ENCODE data around the gene GRHL1. TPM values are rescaled to one million over a fixed set of nuclear protein-coding genes. Genes with fewer than 3 reads are reported as not detected.

GRHL1 gene
- total and polyA plus RNA-seq, 2 of the 8 experiments (the other 6 are each of a cell fraction or from before 2014, with no cell fraction given): 1.3 to 3.6 TPM

DNA sequence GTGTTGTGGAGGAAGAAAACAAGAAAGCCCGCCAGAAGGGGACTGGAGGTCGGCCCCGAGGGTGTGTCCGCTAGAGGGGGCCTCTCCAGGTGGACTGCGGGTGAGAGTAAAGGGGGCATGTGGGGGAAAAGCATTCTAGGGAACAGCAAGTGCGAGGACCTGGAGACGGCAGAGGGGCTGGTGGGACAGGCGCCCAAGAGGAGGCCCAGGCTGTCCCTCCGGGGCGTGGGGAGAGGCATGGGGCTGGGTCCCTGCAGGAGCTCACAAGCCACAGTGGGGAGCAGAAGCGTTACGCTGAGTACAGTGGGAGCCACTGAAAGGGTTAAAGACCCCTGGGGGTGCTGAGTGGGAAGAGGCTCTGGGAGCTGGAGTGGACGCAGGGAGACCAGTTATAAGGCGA, 90.2 kb downstream of the GRHL1 start:
- Histone ChIP-seq H3K4me1 (replicated peaks in 1 of 4; ENCODE audit: control insufficient read depth in 3 of 4, insufficient read depth in 4 of 4, low read length in 3 of 4) (peaks cover 0 to 5% (median 2%) of the 10 kb centered on the region in 4 experiments; a peak in 3 of 7 replicates), H3K18ac (ENCODE audit: extremely low read depth, low read length) (no peak overlapping the region), H3K36me3 (ENCODE audit: control insufficient read depth in 2 of 4, insufficient read depth in 4 of 4, low read length in 3 of 4) (0 out of 8 replicates have a peak, but pooled peaks cover 0 to 2% (median 0%) of the 10 kb centered on the region in 4 experiments), H3K56ac (replicated peaks; ENCODE audit: insufficient read length, low read depth, low read length) (no peak overlapping the region), H3K4me2 (ENCODE audit: insufficient read depth in 1 of 2, low read depth in 2 of 2, low read length in 2 of 2) (peak overlapping the region; percentile 90 to 98; a peak in 3 of 4 replicates), H2BK5ac (ENCODE audit: low read depth, low read length) (no peak overlapping the region), H3K27ac (ENCODE audit: low read depth, low read length) (no peak overlapping the region), H4K20me1 (replicated peaks in 1 of 2; ENCODE audit: control insufficient read depth in 1 of 2, insufficient read depth in 2 of 2, low read length in 2 of 2) (peaks cover 0 to 3% of the 10 kb centered on the region in 2 experiments), H4K91ac (replicated peaks; ENCODE audit: insufficient read length, low read length) (no peak overlapping the region), H3K27me3 (replicated peaks in 1 of 4; ENCODE audit: control insufficient read depth in 3 of 4, extremely low read depth in 1 of 4, insufficient read depth in 3 of 4, low read length in 3 of 4) (peaks cover 0 to 26% (median 18%) of the 10 kb centered on the region in 4 experiments; a peak in 6 of 7 replicates), H3K79me1 (ENCODE audit: low read depth, low read length) (no peaks in the 10 kb centered on the region; the same call in 1 of the 2 replicates), H3K23me2 (ENCODE audit: low read depth, low read length) (peaks cover 8% of the 10 kb centered on the region; the same call in 1 of the 2 replicates), H2AFZ (ENCODE audit: low read length) (no peak overlapping the region), H2AK5ac (ENCODE audit: low read depth, low read length) (no peak overlapping the region), H2BK12ac (ENCODE audit: low read depth, low read length) (no peak overlapping the region), H2BK20ac (ENCODE audit: low read length) (no peak overlapping the region), H3K9ac (replicated peaks in 1 of 4; ENCODE audit: extremely low read depth in 1 of 4, low read depth in 3 of 4, low read length in 3 of 4) (no peak overlapping the region), H2BK15ac (ENCODE audit: low read length) (no peak overlapping the region), H3K79me2 (ENCODE audit: control insufficient read depth in 1 of 2, insufficient read depth in 2 of 2, low read length in 2 of 2) (no peaks in the 10 kb centered on the region), H3K4ac (replicated peaks; ENCODE audit: insufficient read length, low read depth, low read length) (no peak overlapping the region), H3K14ac (ENCODE audit: insufficient read length) (no peak overlapping the region), H3K9me3 (ENCODE audit: insufficient read depth in 2 of 2, low read depth in 1 of 2, low read length in 1 of 2) (peaks cover 0 to 8% of the 10 kb centered on the region in 2 experiments; a peak in 1 of 4 replicates), H3K23ac (ENCODE audit: insufficient read length) (no peak overlapping the region), H3K4me3 (ENCODE audit: extremely low read depth in 1 of 4, insufficient read depth in 2 of 4, low read depth in 3 of 4, low read length in 4 of 4) (peak overlapping the region in 3 of 4 experiments; percentile 49 to 72 (median 54); a peak in 3 of 8 replicates), H4K5ac (ENCODE audit: insufficient read length, low read depth, low read length) (no peak overlapping the region), H4K8ac (ENCODE audit: extremely low read depth, insufficient read depth, low read length) (no peak overlapping the region), H2BK120ac (replicated peaks; ENCODE audit: low read depth, low read length) (no peak overlapping the region)
- CTCF ChIA-PET (ENCODE audit: partially characterized antibody): interaction anchor here (0.7 to 1.9 kb wide), 6 partner anchors 9 to 198 kb away, joined by 3 to 11 read pairs (median 5); partner anchors contain the start of gene TAF1B
- FAIRE-seq (no peak), DNase-seq (ENCODE audit: low read depth in 1 of 2, low spot score in 2 of 2) (no peak)
- 96% methylated on average over 12 of the region's 14 CpGs; no CpG with 5 or more reads in 1 of the 2 experiments for WGBS, 2 experiments (ENCODE audit: extremely low coverage in 1 of 2, insufficient coverage in 1 of 2, insufficient read length in 1 of 2, insufficient replicate concordance in 2 of 2, low coverage in 1 of 2, low lambda C conversion rate in 2 of 2, missing lambda C conversion rate in 1 of 2)
- no peak for TF ChIP-seq CTCF (IDR thresholded peaks at IDR 0.05; ENCODE audit: control extremely low read depth in 1 of 3, insufficient read depth in 1 of 3, low read depth in 1 of 3, low read length in 3 of 3)
- no peak for TF ChIP-seq ATF2 (IDR thresholded peaks at IDR 0.05; ENCODE audit: low read length)
- no peak for TF ChIP-seq GABPA (IDR thresholded peaks at IDR 0.05; ENCODE audit: borderline replicate concordance, insufficient read depth, low read length)
- no peak for TF ChIP-seq CBX8 (IDR thresholded peaks at IDR 0.05; ENCODE audit: borderline replicate concordance, low read depth, low read length)
- TF ChIP-seq ZNF274 (IDR thresholded peaks at IDR 0.05; ENCODE audit: borderline replicate concordance, extremely low read depth, low read length): no peak
- POLR2A ChIA-PET (ENCODE audit: partially characterized antibody): interaction anchor here (0.6 to 4.2 kb wide), 6 partner anchors 8 to 60 kb away, joined by 3 to 32 read pairs (median 5); no protein-coding TSS in a partner anchor

Measured in H1 (cell line).